ENCODE measurements around the gene ZNF346. TPM values are rescaled to one million over a fixed set of nuclear protein-coding genes. Genes with fewer than 3 reads are reported as not detected.
A peak's percentile ranks its signal among the peaks of the same experiment; 100 is the strongest.

Gene ZNF346
- polyA plus RNA-seq, 10 donors = 10.8 to 19.0 (median 14.2) TPM

DNA sequence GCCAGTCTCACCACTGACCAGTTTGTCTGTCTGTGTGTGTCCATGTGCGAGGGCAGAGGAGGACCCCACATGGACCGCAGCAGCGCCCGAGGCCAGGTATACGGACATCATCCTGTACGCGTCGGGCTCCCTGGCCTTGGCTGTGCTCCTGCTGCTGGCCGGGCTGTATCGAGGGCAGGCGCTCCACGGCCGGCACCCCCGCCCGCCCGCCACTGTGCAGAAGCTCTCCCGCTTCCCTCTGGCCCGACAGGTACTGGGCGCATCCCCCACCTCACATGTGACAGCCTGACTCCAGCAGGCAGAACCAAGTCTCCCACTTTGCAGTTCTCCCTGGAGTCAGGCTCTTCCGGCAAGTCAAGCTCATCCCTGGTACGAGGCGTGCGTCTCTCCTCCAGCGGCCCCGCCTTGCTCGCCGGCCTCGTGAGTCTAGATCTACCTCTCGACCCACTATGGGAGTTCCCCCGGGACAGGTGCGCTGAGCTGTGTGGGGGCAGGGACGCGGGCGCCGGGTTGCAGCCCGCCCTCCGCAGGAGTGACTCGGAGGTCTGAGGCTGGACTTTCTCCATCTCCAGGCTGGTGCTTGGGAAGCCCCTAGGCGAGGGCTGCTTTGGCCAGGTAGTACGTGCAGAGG, 70.7 kb downstream of the ZNF346 start:
- DNase-seq = no peak

DNA sequence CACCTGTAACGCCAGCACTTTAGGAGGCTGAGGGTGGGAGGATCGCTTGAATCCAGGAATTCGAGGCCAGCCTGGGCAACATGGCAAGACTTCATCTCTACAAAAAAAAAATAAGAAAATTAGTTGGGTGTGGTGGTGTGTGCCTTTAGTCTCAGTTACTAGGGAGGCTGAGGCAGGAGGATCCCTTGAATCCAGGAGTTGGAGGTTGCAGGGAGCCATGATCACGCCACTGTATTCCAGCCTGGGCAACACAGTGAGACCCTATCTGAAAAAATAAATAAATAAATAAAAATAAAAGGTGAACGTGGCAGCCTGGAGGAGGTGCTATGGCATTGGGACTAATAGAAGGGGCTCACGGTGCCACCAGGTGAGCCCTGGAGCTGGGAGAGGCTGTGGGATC, 71.3 kb downstream of the ZNF346 start:
- no peak for DNase-seq

DNA sequence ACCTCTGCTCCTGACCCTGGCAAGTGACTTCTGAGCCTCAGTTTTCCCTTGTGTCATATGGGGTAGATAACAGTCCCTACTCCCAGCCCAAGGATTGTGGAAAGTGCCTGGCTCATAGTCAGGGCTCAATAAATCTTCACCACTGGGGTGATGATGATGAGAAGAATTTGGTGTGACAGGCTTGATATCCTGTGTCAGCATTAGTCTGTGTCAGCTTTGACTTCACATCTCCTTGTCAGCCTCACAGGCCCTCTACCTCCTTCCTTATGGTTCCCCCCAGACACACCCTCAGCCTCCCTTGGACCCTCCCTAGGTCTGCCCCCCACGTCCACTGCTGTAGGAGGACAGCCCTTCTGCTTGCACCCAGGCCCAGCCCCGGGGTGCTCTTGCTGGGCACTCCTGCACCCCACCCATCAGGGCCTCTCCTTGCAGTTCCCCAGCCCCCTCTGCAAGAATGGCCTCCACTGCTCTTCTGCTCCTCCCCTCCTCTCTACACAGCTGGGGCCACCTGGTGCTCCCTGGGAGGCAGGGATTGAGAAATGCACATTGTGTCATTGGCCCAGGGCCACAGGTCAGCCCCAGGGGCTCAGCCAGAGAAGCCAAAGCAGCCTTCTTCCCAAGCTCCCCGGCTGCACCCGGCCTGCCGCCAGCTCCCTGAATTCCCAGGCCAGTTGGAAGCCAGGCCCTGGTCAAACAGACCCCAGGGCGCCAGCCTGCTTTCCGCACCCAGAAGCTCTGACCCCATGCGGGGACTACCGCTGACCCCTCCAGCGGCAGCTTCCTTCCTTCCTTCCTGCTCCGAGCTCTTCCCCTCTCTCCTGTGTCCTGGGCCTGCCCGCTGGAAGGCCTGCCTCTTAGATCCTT, 72.0 kb downstream of the ZNF346 start:
- peak; percentile 73 to 93 (median 78) for DNase-seq

DNA sequence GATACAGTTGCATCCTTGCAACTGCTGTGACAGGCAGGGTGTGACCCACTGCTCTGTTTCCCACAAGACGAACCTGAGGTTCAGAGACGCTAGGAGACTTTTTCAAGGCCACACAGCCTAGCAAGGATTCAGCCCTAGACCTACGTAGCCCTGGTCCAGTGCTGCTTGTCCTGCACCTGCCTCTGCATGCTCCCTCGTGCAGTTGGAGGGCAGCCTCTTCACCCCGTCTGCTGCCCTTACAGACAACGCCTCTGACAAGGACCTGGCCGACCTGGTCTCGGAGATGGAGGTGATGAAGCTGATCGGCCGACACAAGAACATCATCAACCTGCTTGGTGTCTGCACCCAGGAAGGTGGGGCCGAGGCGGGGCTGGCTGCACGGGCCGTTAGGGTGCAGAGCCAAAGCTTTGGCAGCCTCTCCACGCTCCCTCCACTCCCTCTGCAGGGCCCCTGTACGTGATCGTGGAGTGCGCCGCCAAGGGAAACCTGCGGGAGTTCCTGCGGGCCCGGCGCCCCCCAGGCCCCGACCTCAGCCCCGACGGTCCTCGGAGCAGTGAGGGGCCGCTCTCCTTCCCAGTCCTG, 72.7 kb downstream of the ZNF346 start:
- DNase-seq = no peak

DNA sequence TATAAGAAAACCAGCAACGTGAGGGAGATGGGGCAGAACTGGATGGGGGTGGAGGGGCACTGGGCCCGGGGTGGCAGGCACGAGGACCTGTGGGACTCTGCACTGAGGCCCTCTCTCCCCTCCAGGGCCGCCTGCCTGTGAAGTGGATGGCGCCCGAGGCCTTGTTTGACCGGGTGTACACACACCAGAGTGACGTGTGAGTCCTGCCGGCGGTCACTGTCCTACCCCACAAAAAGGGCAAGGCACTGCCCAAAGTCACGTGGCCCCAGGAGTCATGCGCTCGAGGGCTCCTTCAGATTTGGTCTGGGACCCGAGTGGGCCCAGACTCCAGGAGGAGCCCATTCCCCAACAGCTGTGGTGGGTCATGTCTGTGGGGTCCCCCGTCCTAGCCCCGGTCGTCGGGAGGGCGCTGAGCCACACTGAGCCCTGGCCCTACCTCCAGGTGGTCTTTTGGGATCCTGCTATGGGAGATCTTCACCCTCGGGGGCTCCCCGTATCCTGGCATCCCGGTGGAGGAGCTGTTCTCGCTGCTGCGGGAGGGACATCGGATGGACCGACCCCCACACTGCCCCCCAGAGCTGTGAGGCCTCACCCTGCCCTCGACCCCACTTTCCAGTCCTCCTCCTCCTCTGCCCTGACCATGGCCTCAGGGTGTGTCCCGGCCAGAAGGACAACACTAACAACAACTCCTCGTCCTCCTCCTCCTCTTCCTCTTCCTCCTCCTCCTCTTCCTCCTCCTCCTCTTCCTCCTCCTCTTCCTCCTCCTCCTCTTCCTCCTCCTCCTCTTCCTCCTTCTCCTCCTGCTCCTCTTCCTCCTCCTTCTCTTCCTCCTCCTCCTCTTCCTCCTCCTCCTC, 73.9 kb downstream of the ZNF346 start:
- no peak for DNase-seq

DNA sequence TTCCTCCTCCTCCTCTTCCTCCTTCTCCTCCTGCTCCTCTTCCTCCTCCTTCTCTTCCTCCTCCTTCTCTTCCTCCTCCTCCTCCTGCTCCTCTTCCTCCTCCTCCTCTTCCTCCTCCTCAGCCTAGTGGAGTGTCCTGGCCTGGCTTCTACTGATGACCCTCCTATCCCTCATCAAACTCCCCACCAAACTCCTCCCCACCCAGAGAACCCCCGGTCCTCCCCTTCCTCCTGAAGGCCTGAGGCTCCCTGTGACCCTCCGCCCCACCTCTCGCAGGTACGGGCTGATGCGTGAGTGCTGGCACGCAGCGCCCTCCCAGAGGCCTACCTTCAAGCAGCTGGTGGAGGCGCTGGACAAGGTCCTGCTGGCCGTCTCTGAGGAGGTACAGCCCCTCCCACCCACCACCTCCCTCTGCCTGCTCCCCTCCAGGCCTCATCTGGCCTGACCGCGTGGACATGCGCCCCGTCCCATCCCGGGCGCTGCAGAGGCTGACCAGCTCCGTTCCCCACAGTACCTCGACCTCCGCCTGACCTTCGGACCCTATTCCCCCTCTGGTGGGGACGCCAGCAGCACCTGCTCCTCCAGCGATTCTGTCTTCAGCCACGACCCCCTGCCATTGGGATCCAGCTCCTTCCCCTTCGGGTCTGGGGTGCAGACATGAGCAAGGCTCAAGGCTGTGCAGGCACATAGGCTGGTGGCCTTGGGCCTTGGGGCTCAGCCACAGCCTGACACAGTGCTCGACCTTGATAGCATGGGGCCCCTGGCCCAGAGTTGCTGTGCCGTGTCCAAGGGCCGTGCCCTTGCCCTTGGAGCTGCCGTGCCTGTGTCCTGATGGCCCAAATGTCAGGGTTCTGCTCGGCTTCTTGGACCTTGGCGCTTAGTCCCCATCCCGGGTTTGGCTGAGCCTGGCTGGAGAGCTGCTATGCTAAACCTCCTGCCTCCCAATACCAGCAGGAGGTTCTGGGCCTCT, 74.8 kb downstream of the ZNF346 start:
- DNase-seq = no peak

DNA sequence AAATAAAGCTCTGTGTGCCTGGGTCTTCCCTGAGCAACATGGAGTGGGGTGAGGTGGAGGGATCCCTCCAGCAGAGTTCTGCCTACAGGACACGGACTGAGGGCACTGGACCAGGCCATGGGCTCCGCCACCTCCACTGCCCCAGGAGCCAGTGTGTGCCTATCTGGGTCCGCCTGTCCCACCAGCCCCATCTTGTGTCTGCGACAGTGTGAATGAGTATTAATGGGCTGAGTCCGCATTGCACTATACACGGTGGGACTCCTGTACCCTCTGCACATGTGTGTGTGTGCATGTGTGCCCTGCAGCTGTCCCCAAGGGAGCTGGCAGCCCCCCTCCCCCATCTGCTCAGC, 75.6 kb downstream of the ZNF346 start:
- DNase-seq = no peak

DNA sequence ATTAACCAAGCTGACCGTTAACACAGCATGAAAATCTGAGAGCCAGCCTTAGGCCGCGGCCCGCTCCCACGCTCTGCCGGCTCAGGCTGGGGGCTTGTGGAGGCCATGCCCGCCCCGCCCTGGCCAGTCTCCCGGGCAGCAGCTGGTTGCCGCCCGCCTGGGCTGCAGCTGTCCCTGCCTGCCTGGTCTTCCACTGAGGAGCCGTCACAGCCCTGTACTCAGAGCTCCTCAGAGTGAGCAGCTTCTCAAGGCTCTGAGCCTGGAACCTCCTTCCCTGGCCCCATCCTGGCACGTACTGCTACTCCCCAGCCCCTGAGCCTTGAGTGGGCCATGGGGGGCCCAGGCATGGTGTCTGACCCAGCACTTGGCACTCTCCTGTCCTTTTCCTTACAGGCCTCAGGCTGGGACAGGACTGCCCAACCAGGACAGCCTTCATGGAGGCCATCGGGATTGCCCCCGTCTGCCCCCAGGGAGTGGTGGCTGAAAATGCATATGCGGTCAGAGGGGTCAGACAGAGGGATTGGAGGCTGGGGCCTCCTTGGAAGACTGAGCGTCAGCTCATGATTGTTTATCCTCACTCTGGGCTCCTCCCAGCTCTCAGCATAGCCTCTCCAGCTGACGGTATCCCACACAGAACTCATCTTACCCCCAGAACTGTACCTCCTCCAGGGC, 76.1 kb downstream of the ZNF346 start:
- DNase-seq = peak; percentile 73 to 90 (median 74)

DNA sequence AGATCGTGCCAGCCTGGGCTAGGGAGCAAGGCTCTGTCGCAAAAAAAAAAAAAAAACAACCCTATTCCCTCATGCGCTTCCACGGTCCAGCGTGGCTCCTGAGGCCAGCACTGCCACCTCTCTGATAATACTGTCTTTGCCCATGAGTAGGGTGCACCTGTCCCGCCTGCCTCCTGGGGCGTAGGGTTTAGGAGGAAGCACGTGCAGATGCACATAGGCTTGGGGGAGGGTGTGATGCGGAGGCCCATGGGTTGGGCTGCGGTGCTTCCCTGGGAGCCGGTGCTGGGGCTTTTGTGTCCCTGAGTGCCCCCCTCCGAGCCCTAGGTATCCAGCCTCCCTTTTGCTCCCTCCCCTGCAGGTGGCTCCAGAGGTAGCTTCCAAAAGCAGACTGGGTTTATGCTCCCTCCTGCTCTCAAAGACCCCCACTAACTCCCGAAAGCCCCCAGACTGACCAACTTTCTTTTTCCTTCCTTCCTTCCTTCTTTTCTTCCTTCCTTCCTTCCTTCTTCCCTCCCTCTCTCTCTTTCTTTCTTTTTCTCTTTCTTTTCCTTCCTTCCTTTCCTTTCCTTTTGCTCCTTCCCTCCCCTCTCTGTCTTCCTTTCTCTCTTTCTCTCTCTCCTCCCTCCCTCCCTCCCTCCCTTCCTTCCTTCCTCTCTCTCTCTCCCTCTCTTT, 77.1 kb downstream of the ZNF346 start:
- no peak for DNase-seq

DNA sequence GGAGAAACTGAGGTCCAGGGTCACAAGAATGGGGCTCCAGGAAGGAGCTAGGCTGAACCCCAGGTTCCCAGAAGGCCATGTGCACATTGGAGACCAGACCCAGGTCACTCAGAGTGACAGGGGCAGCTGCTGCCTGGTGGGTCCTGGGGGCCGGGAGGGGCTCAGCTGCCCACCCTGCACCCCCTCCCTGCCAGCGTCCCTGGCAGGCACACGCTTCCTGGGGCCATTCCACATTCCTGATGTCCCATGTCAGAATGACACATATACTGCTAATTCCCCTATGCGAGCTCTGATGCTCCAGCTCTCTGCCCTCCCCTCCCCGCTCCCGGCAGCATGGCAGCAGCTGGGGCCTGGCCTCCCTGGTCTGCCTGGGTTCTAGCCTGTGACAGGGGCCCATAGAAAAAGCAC, 78.2 kb downstream of the ZNF346 start:
- DNase-seq = peak; percentile 77 to 82 (median 78)

DNA sequence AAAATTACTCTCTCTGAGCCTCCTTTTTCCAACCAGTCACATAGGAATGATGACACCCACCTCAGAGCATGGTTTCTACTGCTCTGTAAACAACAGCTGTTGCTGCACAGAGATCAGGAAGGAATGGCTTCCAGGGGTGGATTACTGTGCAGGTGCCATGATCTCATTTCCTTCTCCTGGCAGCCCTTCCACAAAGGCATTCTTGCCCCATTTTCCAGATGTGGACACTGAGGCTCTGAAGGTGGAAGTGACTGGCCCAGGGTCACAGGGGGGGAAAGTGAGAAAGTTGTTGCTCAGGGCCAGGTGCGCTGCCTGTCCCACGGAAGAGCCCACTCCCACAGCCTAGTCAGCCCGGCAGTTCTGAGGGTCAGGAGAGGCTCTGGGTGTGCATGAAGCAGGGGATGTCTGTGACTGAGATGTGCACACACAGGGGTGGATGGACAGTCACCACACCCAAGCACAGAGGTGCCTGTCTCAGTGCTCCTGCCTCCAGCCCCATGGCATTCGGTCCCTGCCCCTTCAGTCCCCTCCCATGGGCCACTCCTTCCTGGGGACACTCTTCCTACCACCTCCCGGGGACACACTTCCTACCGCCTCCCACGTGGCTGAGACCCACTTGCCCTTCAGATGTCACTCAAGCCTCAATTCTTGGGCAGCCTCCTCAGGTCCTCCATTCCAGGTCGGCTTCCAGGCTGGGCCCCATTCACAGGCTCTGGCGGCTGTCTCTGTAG, 81.2 kb downstream of the ZNF346 start:
- DNase-seq = no peak

DNA sequence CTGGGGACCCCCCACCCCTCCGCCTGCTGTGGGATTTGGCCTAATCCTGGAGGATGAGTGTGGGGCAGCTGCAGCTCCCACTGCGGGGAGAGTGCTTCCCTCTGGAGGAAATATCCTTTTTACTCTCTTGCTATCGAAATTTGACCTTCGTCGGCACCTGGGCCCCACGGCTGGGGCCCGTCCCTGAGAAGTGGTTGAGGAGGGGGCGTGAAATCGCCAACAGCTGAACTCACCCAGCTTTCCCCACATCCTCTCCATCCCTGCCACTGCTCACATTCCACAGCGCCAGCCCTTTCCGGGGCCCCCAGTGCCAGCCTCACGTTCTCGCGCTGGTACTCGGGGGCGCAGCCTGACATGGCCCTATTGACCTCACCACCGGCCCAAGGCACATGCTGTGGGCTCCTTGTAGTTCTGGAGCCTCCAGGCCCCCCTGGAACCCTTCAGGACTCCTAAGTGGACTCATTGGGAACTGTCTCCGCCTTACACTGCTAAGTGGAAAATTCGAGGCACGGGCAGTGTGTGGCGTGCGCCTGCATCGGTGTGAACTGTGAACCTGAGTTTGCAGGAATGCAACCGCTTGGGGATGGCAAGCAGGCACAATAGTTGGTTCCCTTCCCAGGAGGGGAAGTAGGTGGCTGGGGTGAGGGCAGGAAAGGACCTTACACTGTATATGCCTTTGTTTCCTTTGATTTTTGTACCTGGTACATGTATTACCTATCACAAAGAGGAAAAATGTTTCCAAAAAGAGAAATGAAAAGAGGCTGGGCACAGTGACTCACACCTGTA, 83.4 kb downstream of the ZNF346 start:
- peak in 1 of 3 donors; percentile 59 for DNase-seq

DNA sequence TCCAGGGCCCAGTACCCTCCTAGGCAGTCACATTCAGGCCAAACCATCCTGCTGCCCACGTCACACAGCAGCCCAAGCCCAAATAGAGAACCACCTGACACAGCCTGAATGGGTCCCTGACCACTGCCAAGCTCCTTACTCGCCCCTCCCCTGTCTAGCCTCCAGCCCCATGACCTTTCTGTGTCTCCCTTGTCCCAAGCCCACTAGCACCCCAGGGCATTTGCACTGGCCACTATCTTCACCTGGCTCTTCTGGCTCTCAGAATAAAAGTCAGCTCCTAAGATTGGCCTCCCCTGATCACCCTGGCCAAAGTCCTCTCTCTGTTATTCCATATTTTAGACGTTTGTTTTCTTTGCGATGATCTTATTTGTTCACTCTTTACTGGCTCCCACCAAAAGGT, 84.7 kb downstream of the ZNF346 start:
- DNase-seq = no peak

DNA sequence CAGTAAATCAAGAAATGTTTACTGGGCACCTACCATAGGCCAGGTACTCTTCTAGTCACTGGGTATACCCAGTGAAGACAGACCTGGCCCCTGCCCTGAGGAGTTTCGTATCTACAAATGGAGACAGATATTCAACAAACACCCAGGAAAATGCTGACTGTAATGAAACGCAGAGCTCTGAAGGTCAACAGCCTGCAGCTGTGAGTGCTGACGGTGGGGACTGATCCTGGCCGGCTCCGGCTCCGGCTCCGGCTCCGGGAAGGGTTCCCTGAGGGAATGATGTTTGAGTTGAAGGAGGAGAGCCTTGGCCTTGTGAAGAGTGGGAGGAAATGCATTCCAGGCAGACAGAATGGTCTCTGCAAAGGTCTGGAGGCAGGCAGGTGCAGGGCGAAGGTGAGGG, 87.3 kb downstream of the ZNF346 start:
- peak in 2 of 3 donors; percentile 55 to 88 for DNase-seq

DNA sequence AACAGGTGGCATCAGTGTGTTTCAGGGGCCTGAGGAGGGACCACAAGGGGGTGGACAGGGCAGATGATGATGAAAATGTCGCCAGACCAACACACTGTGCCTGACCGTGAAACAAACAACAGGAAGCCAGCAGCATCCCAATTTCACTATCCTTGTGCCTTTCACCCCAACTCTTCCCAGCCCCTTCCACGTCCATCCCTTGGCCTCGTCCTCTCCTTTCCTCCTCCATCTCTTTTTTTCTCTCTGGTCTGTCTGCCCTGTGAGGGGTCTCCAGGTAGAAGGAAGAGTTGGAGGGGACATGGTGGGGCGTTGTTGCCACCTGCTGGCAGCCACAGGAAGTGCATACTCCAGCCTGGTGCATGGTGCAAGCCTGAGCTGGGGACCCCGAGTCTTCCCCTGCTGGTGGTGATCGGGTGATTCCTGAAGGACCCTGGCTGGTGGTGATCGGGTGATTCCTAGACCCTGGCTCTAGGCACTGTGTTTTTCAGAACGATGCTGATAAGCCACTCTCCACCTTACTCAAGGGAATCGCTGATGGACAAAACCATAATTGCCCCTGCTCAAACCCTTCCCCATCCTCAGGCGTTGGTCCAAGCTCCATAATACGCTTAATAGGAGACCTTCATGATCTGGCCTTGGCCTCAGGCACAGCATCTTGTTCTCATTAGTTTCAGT, 89.4 kb downstream of the ZNF346 start:
- DNase-seq = peak in 1 of 3 donors; percentile 79

DNA sequence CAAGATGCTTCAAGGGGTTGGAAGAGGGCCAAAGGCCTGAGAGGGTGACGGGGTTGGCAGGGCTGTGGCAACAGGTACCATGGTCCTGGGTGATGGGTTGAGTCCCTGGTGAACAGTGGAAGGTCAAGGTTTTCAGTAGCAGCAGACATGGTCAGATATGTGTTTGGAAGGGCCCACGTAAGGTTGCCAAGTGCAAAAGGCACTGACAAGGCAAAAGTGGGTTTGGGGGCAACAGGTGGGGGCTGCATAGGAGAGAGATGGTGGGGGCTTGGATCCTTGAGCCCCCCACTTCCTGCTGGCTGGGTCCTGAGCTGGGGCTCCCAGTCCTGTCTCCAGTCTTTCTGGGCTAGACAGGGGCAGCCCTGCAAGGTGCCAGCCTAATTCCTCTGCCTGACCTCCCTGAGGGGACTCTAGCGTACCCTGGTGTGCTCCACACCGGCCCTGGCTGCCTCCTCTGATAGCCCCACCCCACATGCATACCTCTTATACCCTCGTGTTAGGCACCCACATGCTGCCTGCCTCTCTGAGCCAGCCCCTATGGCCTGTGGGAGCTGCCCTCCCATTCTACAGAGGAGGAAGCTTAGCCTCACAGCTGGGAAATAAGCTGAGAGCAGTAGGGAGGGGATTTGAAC, 90.2 kb downstream of the ZNF346 start:
- no peak for DNase-seq

All from muscle of back (tissue), 11 donors.